GM21576 (cell line): ENCODE data around the gene EXD2.
"Not testable (repeated sequence)": the region's sequence is repeated elsewhere in the genome, so short reads cannot be mapped to it uniquely, and the experiment has no call there.

ENCODE experiments used
- ATAC-seq: cut with Tn5 transposase; IDR thresholded peaks from one replicate; pipeline ENCODE4 v1.9.1; 2021; ENCODE audit warnings: mild to moderate bottlenecking, moderate library complexity; ENCODE audit not compliant: unreplicated experiment

EXD2 gene

GRCh38 chr14:69190191-69190590, 1.1 kb upstream of the EXD2 start:
- no peak for ATAC-seq

- no peak for ATAC-seq
Observed at GRCh38 chr14:69193721-69194120, 2.4 kb downstream of the EXD2 start.

- no peak for ATAC-seq
Observed at GRCh38 chr14:69199786-69200185, 8.5 kb downstream of the EXD2 start.

- no peak for ATAC-seq
Observed at GRCh38 chr14:69204753-69205152, 13.5 kb downstream of the EXD2 start.

GRCh38 chr14:69207435-69208041, 16.2 kb downstream of the EXD2 start:
- no peak for ATAC-seq

- ATAC-seq: no peak
Observed at GRCh38 chr14:69208666-69209065, 17.4 kb downstream of the EXD2 start.

- ATAC-seq: no peak
Observed at GRCh38 chr14:69214393-69214792, 23.1 kb downstream of the EXD2 start.

- ATAC-seq: not testable (repeated sequence)
Observed at GRCh38 chr14:69217663-69218062, 26.4 kb downstream of the EXD2 start.

GRCh38 chr14:69224946-69225345, 33.6 kb downstream of the EXD2 start:
- no peak for ATAC-seq

- no peak for ATAC-seq
Observed at GRCh38 chr14:69226178-69226577, 34.9 kb downstream of the EXD2 start.

- ATAC-seq: no peak
Observed at GRCh38 chr14:69226736-69227135, 35.4 kb downstream of the EXD2 start.

- ATAC-seq: no peak
Observed at GRCh38 chr14:69231486-69231885, 40.2 kb downstream of the EXD2 start.

GRCh38 chr14:69232388-69232787, 41.1 kb downstream of the EXD2 start:
- ATAC-seq: no peak

GRCh38 chr14:69234106-69234505, 42.8 kb downstream of the EXD2 start:
- no peak for ATAC-seq

- ATAC-seq: no peak
Observed at GRCh38 chr14:69235708-69236107, 44.4 kb downstream of the EXD2 start.

- no peak for ATAC-seq
Observed at GRCh38 chr14:69237142-69237541, 45.8 kb downstream of the EXD2 start.

- ATAC-seq: no peak
Observed at GRCh38 chr14:69237584-69237983, 46.3 kb downstream of the EXD2 start.

- no peak for ATAC-seq
Observed at GRCh38 chr14:69238883-69239282, 47.6 kb downstream of the EXD2 start.

- no peak for ATAC-seq
Observed at GRCh38 chr14:69240527-69241173, 49.4 kb downstream of the EXD2 start.

- no peak for ATAC-seq
Observed at GRCh38 chr14:69241577-69241976, 50.3 kb downstream of the EXD2 start.

- ATAC-seq: no peak
Observed at GRCh38 chr14:69242311-69243224, 51.3 kb downstream of the EXD2 start.

GRCh38 chr14:69244946-69245345, 53.6 kb downstream of the EXD2 start:
- no peak for ATAC-seq
